HG03095 (cell line): ENCODE measurements around the gene RPRD1A.
"Not testable (repeated sequence)": the region's sequence is repeated elsewhere in the genome, so short reads cannot be mapped to it uniquely, and the experiment has no call there.

Experiments used
- ATAC-seq: cut with Tn5 transposase; IDR thresholded peaks from one replicate; pipeline ENCODE4 v1.9.1; 2021; ENCODE audit warnings: moderate library complexity; ENCODE audit not compliant: unreplicated experiment

RPRD1A gene

GRCh38 chr18:36034299-36034895 lies 33.0 kb downstream of the RPRD1A start:
- ATAC-seq = no peak

- no peak for ATAC-seq
Observed at GRCh38 chr18:36031903-36032302, 35.5 kb downstream of the RPRD1A start.

GRCh38 chr18:36031407-36031806 lies 36.0 kb downstream of the RPRD1A start:
- no peak for ATAC-seq

- no peak for ATAC-seq
Observed at GRCh38 chr18:36028859-36029258, 38.5 kb downstream of the RPRD1A start.

- ATAC-seq = no peak
Observed at GRCh38 chr18:36025025-36025424, 42.3 kb downstream of the RPRD1A start.

- not testable (repeated sequence) for ATAC-seq
Observed at GRCh38 chr18:36024241-36024640, 43.1 kb downstream of the RPRD1A start.

- ATAC-seq = no peak
Observed at GRCh38 chr18:36023336-36023735, 44.0 kb downstream of the RPRD1A start.

GRCh38 chr18:36020174-36020711 lies 47.1 kb downstream of the RPRD1A start:
- ATAC-seq = no peak

- ATAC-seq = no peak
Observed at GRCh38 chr18:36017232-36017631, 50.1 kb downstream of the RPRD1A start.

GRCh38 chr18:36015629-36016028 lies 51.7 kb downstream of the RPRD1A start:
- ATAC-seq = peak; percentile 92

- no peak for ATAC-seq
Observed at GRCh38 chr18:36012891-36013290, 54.5 kb downstream of the RPRD1A start.

- ATAC-seq = no peak
Observed at GRCh38 chr18:36009214-36009613, 58.1 kb downstream of the RPRD1A start.

- ATAC-seq = no peak
Observed at GRCh38 chr18:36006997-36007396, 60.4 kb downstream of the RPRD1A start.

GRCh38 chr18:35999925-36000324 lies 67.4 kb downstream of the RPRD1A start:
- ATAC-seq = no peak

GRCh38 chr18:35998967-35999366 lies 68.4 kb downstream of the RPRD1A start:
- no peak for ATAC-seq

GRCh38 chr18:35993013-35993412 lies 74.3 kb downstream of the RPRD1A start:
- ATAC-seq = no peak

GRCh38 chr18:35991696-35992095 lies 75.7 kb downstream of the RPRD1A start:
- no peak for ATAC-seq

- ATAC-seq = no peak
Observed at GRCh38 chr18:35983818-35984217, 83.5 kb downstream of the RPRD1A start.

GRCh38 chr18:35983147-35983546 lies 84.2 kb downstream of the RPRD1A start:
- ATAC-seq = no peak

GRCh38 chr18:35982409-35983114 lies 84.8 kb downstream of the RPRD1A start:
- no peak for ATAC-seq

- no peak for ATAC-seq
Observed at GRCh38 chr18:35979112-35979511, 88.2 kb downstream of the RPRD1A start.

GRCh38 chr18:35974181-35974580 lies 93.2 kb downstream of the RPRD1A start:
- no peak for ATAC-seq
